Suprapubic skin (tissue), 4 donors: ENCODE measurements around the gene AIG1.

ENCODE experiments used
- CTCF ChIP-seq, 2 donors: fragments of 200-600 bp in 1 of 2; fragments of 450-650 bp in 1 of 2; sonication (generic) in 1 of 2; IDR thresholded peaks; one replicate each; pipeline ENCODE4 v1.5.1; 2016 to 2019; ENCODE audit warnings: antibody characterized with exemption in 2 of 2, mild to moderate bottlenecking in 1 of 2, moderate library complexity in 1 of 2
- EP300 ChIP-seq: sonication (generic); formaldehyde crosslinking; IDR thresholded peaks from one replicate; pipeline ENCODE4 v1.6.1; 2017; ENCODE audit warnings: antibody characterized with exemption
- POLR2A ChIP-seq, 2 donors: fragments of 450-650 bp; IDR thresholded peaks; one replicate each; pipeline ENCODE4 v1.6.1; 2017; ENCODE audit warnings: antibody characterized with exemption in 2 of 2, mild to moderate bottlenecking in 2 of 2, moderate library complexity in 2 of 2
- POLR2AphosphoS5 ChIP-seq, 3 donors: sonication (generic); formaldehyde crosslinking; IDR thresholded peaks; one replicate each; pipeline ENCODE4 v1.6.1; 2017; ENCODE audit warnings: antibody characterized with exemption in 3 of 3

- TF ChIP-seq CTCF (IDR thresholded peaks at IDR 0.05) = no peak
- TF ChIP-seq EP300 = no peak
- TF ChIP-seq POLR2A (IDR thresholded peaks at IDR 0.05) = no peak
- no peak for TF ChIP-seq POLR2AphosphoS5 (IDR thresholded peaks at IDR 0.05)
Observed at GRCh38 chr6:143015300-143015706, 45.4 kb upstream of the AIG1 start.
